Trophoblast cell (in vitro differentiated cells and primary cell): Measurements from ENCODE around the gene SLC25A27.
A peak's percentile ranks its signal among the peaks of the same experiment; 100 is the strongest.

Source experiments
- DNase-seq, 2 donors: peaks; one replicate each; pipeline ENCODE4 v3.0.0-alpha.2; 2016
- H2AFZ ChIP-seq: 2 replicates; pipeline ENCODE4 v1.6.1; 2013; ENCODE audit warnings: low read length, moderate library complexity, mild to moderate bottlenecking; ENCODE audit not compliant: insufficient read depth, poor library complexity
- H2AK5ac ChIP-seq: 2 replicates; pipeline ENCODE4 v1.6.1; 2013; ENCODE audit warnings: mild to moderate bottlenecking, low read length
- H2BK120ac ChIP-seq: 2 replicates; pipeline ENCODE4 v1.6.1; 2013; ENCODE audit warnings: low read length, mild to moderate bottlenecking, moderate library complexity; ENCODE audit not compliant: insufficient read depth, poor library complexity
- H2BK12ac ChIP-seq: 2 replicates; pipeline ENCODE4 v1.6.1; 2013; ENCODE audit warnings: mild to moderate bottlenecking, low read length, moderate library complexity
- H2BK5ac ChIP-seq: 2 replicates; pipeline ENCODE4 v1.6.1; 2013; ENCODE audit warnings: low read length, low read depth, moderate library complexity, mild to moderate bottlenecking; ENCODE audit not compliant: poor library complexity
- H3K14ac ChIP-seq: 2 replicates; pipeline ENCODE4 v1.6.1; 2013; ENCODE audit warnings: mild to moderate bottlenecking, low read length
- H3K18ac ChIP-seq: 2 replicates; pipeline ENCODE4 v1.6.1; 2013; ENCODE audit warnings: mild to moderate bottlenecking, low read length
- H3K23ac ChIP-seq: 2 replicates; pipeline ENCODE4 v1.6.1; 2013; ENCODE audit warnings: low read length
- H3K27ac ChIP-seq: 2 replicates; pipeline ENCODE4 v1.5.1; 2013; ENCODE audit warnings: low read depth, mild to moderate bottlenecking, inconsistent platforms, low read length, moderate library complexity
- H3K27me3 ChIP-seq: 2 replicates; pipeline ENCODE4 v1.6.1; 2013; ENCODE audit warnings: inconsistent platforms, mild to moderate bottlenecking, low read length, moderate library complexity; ENCODE audit not compliant: insufficient read depth
- H3K36me3 ChIP-seq, 2 experiments: 1 replicate in 1 of 2; 2 replicates in 1 of 2; pipeline ENCODE4 v1.6.1; 2013; ENCODE audit warnings: low read length in 2 of 2, mild to moderate bottlenecking in 2 of 2, moderate library complexity in 1 of 2; ENCODE audit not compliant: insufficient read depth in 2 of 2, control insufficient read depth in 1 of 2
- H3K4ac ChIP-seq: 2 replicates; pipeline ENCODE4 v1.6.1; 2013; ENCODE audit warnings: low read depth, mild to moderate bottlenecking, low read length, moderate library complexity
- H3K4me1 ChIP-seq, 2 experiments: 1 replicate in 1 of 2; 2 replicates in 1 of 2; pipeline ENCODE4 v1.6.1; 2013; ENCODE audit warnings: low read length in 2 of 2, mild to moderate bottlenecking in 2 of 2, moderate library complexity in 1 of 2; ENCODE audit not compliant: insufficient read depth in 2 of 2, control insufficient read depth in 1 of 2
- H3K4me2 ChIP-seq: 2 replicates; pipeline ENCODE4 v1.6.1; 2013; ENCODE audit warnings: inconsistent platforms, mild to moderate bottlenecking, low read length, moderate library complexity
- H3K4me3 ChIP-seq: 2 replicates; pipeline ENCODE4 v1.5.1; 2013; ENCODE audit warnings: mild to moderate bottlenecking, low read depth, low read length, inconsistent platforms
- H3K79me1 ChIP-seq: one replicate; pipeline ENCODE4 v1.6.1; 2013; ENCODE audit warnings: low read length
- H3K79me2 ChIP-seq: 2 replicates; pipeline ENCODE4 v1.6.1; 2013; ENCODE audit warnings: low read length, mild to moderate bottlenecking; ENCODE audit not compliant: control insufficient read depth, insufficient read depth, poor library complexity
- H3K9ac ChIP-seq: 2 replicates; pipeline ENCODE4 v1.6.1; 2013; ENCODE audit warnings: mild to moderate bottlenecking, low read length
- H3K9me3 ChIP-seq: 2 replicates; pipeline ENCODE4 v1.6.1; 2013; ENCODE audit warnings: low read depth, mild to moderate bottlenecking, control low read depth, inconsistent platforms, low read length; ENCODE audit not compliant: insufficient read depth
- H4K12ac ChIP-seq: 2 replicates; pipeline ENCODE4 v1.6.1; 2013; ENCODE audit warnings: low read depth, mild to moderate bottlenecking, low read length, moderate library complexity
- H4K8ac ChIP-seq: 2 replicates; pipeline ENCODE4 v1.6.1; 2013; ENCODE audit warnings: low read depth, mild to moderate bottlenecking, low read length, moderate library complexity
- H4K91ac ChIP-seq: one replicate; pipeline ENCODE4 v1.6.1; 2013; ENCODE audit warnings: low read depth, mild to moderate bottlenecking, low read length, moderate library complexity
- WGBS: extraction: QIAGEN DNeasy Blood & Tissue Kit; methylation state at CpG from one replicate; pipeline ENCODE4 v1.1.7; 2013; ENCODE audit warnings: missing lambda C conversion rate; ENCODE audit not compliant: insufficient read length, insufficient coverage; ENCODE audit errors: extremely low coverage; 5-methylcytosine and 5-hydroxymethylcytosine counted together

Gene SLC25A27

DNA sequence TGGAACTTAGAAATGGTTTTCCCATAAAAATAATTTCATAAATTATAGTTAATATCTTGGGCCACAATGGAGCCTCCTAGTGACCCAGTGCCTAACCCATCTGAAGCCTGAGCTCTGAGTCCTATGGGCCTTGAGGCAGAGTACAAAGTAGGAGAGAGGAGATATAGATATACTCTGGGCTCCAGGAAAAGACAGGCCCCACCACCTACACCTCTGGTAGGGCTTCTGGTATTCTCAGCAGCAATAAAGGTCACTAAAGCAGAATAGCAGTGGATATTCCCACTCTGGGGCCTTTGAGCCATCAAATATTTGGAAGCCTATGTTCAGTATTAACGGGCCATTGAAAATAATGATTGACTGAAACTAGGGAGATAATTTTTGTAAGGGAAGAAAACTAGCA, 24.3 kb upstream of the SLC25A27 start:
- Histone ChIP-seq H2BK12ac (no peak overlapping the region), H3K27me3 (no peaks in the 10 kb centered on the region), H2BK120ac (no peak overlapping the region), H3K14ac (no peak overlapping the region), H3K79me2 (no peaks in the 10 kb centered on the region), H3K79me1 (no peaks in the 10 kb centered on the region), H3K27ac (no peak overlapping the region), H3K36me3 (no peaks in the 10 kb centered on the region), H3K4me3 (no peak overlapping the region), H2AK5ac (no peak overlapping the region), H3K18ac (no peak overlapping the region), H3K9ac (no peak overlapping the region), H3K4ac (no peak overlapping the region), H3K4me1 (peaks cover 0 to 3% of the 10 kb centered on the region in 2 experiments), H2BK5ac (no peak overlapping the region), H4K8ac (no peak overlapping the region), H2AFZ (no peak overlapping the region), H3K23ac (no peak overlapping the region), H4K12ac (no peak overlapping the region), H3K9me3 (no peaks in the 10 kb centered on the region), H3K4me2 (no peak overlapping the region), H4K91ac (no peak overlapping the region)
- no CpG with 5 or more reads among the region's 1 CpG for WGBS
- peak; percentile 61 to 65 for DNase-seq

DNA sequence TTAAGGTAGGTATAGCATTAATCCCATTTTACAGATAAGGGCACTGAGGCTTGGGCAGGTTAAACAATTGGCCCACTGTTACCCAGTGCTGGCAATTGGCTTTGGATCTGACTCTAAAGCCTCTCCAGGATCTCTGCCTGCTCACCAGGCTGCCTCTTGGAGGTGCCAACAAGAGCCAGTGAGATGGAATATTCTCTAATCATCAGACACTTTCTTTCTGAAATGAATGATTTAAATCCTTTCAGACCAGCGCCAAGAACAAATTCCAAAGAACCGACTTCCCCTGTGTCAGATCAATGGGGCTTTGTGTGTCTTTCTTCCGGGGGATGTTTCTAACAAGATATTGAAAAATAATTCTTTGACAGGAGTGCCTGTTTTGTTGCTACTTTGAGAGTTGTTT, 23.8 kb upstream of the SLC25A27 start:
- no peak overlapping the region for H2BK12ac ChIP-seq
- H2AK5ac ChIP-seq = no peak overlapping the region
- H3K27me3 ChIP-seq = no peaks in the 10 kb centered on the region
- H4K91ac ChIP-seq = no peak overlapping the region
- H3K23ac ChIP-seq = no peak overlapping the region
- H3K4me2 ChIP-seq = no peak overlapping the region
- no peak overlapping the region for H3K9ac ChIP-seq
- no CpG with 5 or more reads among the region's 3 CpGs for WGBS
- H2BK120ac ChIP-seq = no peak overlapping the region
- H3K4me3 ChIP-seq = no peak overlapping the region
- no peaks in the 10 kb centered on the region for H3K79me1 ChIP-seq
- H4K8ac ChIP-seq = no peak overlapping the region
- no peak overlapping the region for H3K4ac ChIP-seq
- no peak overlapping the region for H2BK5ac ChIP-seq
- no peaks in the 10 kb centered on the region for H3K36me3 ChIP-seq
- no peak overlapping the region for H3K18ac ChIP-seq
- no peak overlapping the region for H2AFZ ChIP-seq
- no peaks in the 10 kb centered on the region for H3K79me2 ChIP-seq
- H4K12ac ChIP-seq = no peak overlapping the region
- DNase-seq = no peak
- H3K14ac ChIP-seq = no peak overlapping the region
- no peak overlapping the region for H3K27ac ChIP-seq
- H3K4me1 ChIP-seq = peaks cover 0 to 3% of the 10 kb centered on the region in 2 experiments
- no peaks in the 10 kb centered on the region for H3K9me3 ChIP-seq

DNA sequence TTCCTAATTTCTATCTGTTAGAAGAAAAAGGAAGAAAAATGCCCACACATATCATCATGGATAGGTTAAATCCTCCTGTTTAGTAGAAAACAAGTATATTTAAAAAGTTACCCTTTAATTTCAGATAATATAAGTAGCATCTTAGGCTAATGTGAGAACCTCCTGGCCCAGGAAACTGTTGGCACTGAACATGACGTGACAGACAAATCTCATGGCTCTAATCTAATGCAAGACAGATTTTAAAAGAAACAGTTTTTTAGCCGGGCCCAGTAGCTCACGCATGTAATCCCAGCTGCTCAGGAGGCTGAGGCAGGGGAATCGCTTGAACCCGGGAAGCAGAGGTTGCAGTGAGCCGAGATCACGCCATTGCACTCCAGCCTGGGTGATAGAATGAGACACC, 23.1 kb upstream of the SLC25A27 start:
- H4K91ac ChIP-seq = no peak overlapping the region
- H4K12ac ChIP-seq = no peak overlapping the region
- H3K9ac ChIP-seq = no peak overlapping the region
- H3K4ac ChIP-seq = no peak overlapping the region
- no peaks in the 10 kb centered on the region for H3K9me3 ChIP-seq
- H2BK5ac ChIP-seq = no peak overlapping the region
- H2AFZ ChIP-seq = no peak overlapping the region
- H3K18ac ChIP-seq = no peak overlapping the region
- H3K79me1 ChIP-seq = no peaks in the 10 kb centered on the region
- H2BK120ac ChIP-seq = no peak overlapping the region
- no peak for DNase-seq
- H3K14ac ChIP-seq = no peak overlapping the region
- H2BK12ac ChIP-seq = no peak overlapping the region
- H3K27ac ChIP-seq = no peak overlapping the region
- WGBS = no CpG with 5 or more reads among the region's 7 CpGs
- no peak overlapping the region for H4K8ac ChIP-seq
- no peak overlapping the region for H3K23ac ChIP-seq
- H3K36me3 ChIP-seq = no peaks in the 10 kb centered on the region
- no peak overlapping the region for H3K4me2 ChIP-seq
- peaks cover 0 to 3% of the 10 kb centered on the region in 2 experiments for H3K4me1 ChIP-seq
- H3K4me3 ChIP-seq = no peak overlapping the region
- no peaks in the 10 kb centered on the region for H3K79me2 ChIP-seq
- no peaks in the 10 kb centered on the region for H3K27me3 ChIP-seq
- H2AK5ac ChIP-seq = no peak overlapping the region

GRCh38 chr6:46632053-46632452, 20.7 kb upstream of the SLC25A27 start:
- H2AK5ac ChIP-seq = no peak overlapping the region
- no peak overlapping the region for H3K4ac ChIP-seq
- no peaks in the 10 kb centered on the region for H3K27me3 ChIP-seq
- H2AFZ ChIP-seq = no peak overlapping the region
- H3K4me3 ChIP-seq = no peak overlapping the region
- no peak overlapping the region for H3K27ac ChIP-seq
- H4K8ac ChIP-seq = no peak overlapping the region
- H2BK120ac ChIP-seq = no peak overlapping the region
- no peaks in the 10 kb centered on the region for H3K79me1 ChIP-seq
- DNase-seq = no peak
- H3K9ac ChIP-seq = no peak overlapping the region
- H3K9me3 ChIP-seq = no peaks in the 10 kb centered on the region
- H3K4me2 ChIP-seq = no peak overlapping the region
- H3K36me3 ChIP-seq = no peaks in the 10 kb centered on the region
- no peak overlapping the region for H3K14ac ChIP-seq
- no peak overlapping the region for H3K23ac ChIP-seq
- no peak overlapping the region for H2BK5ac ChIP-seq
- H3K18ac ChIP-seq = no peak overlapping the region
- WGBS = no CpG with 5 or more reads among the region's 1 CpG
- no peak overlapping the region for H4K12ac ChIP-seq
- H3K79me2 ChIP-seq = no peaks in the 10 kb centered on the region
- H3K4me1 ChIP-seq = peaks cover 0 to 3% of the 10 kb centered on the region in 2 experiments
- H4K91ac ChIP-seq = no peak overlapping the region
- H2BK12ac ChIP-seq = no peak overlapping the region
